Measurements from ENCODE around the gene PTPN4.

PTPN4 gene

GRCh38 chr2:119753041-119753929 is 6.4 kb upstream of the PTPN4 start:
- H3K4me3 ChIP-seq (ENCODE audit: low read depth, low read length), result no peak overlapping the region
- peak; percentile 68 for TF ChIP-seq CTCF (IDR thresholded peaks at IDR 0.05; ENCODE audit: low read depth, low read length, missing control alignments)
- DNase-seq (ENCODE audit: low read depth), result no peak

- DNase-seq (ENCODE audit: low read depth), result no peak
- TF ChIP-seq CTCF (IDR thresholded peaks at IDR 0.05; ENCODE audit: low read depth, low read length, missing control alignments), result no peak
- no peak overlapping the region for H3K4me3 ChIP-seq (ENCODE audit: low read depth, low read length)
These were observed 5.8 kb upstream of the PTPN4 start for GRCh38 chr2:119753930-119754321.

- no peak overlapping the region for H3K4me3 ChIP-seq (ENCODE audit: low read depth, low read length)
- TF ChIP-seq CTCF (IDR thresholded peaks at IDR 0.05; ENCODE audit: low read depth, low read length, missing control alignments), result no peak
- no peak for DNase-seq (ENCODE audit: low read depth)
These were observed 3.8 kb upstream of the PTPN4 start for GRCh38 chr2:119755906-119756305.

GRCh38 chr2:119756837-119757236 is 2.9 kb upstream of the PTPN4 start:
- no peak for DNase-seq (ENCODE audit: low read depth)
- TF ChIP-seq CTCF (IDR thresholded peaks at IDR 0.05; ENCODE audit: low read depth, low read length, missing control alignments), result no peak
- H3K4me3 ChIP-seq (ENCODE audit: low read depth, low read length), result no peak overlapping the region

- no peak for DNase-seq (ENCODE audit: low read depth)
- peak overlapping the region; percentile 84 for H3K4me3 ChIP-seq (ENCODE audit: low read depth, low read length)
- no peak for TF ChIP-seq CTCF (IDR thresholded peaks at IDR 0.05; ENCODE audit: low read depth, low read length, missing control alignments)
These were observed 756 bp upstream of the PTPN4 start for GRCh38 chr2:119758881-119759450.

GRCh38 chr2:119760237-119760955 is 674 bp downstream of the PTPN4 start:
- peak overlapping the region; percentile 84 for H3K4me3 ChIP-seq (ENCODE audit: low read depth, low read length)
- no peak for TF ChIP-seq CTCF (IDR thresholded peaks at IDR 0.05; ENCODE audit: low read depth, low read length, missing control alignments)
- no peak for DNase-seq (ENCODE audit: low read depth)
